BJ (cell line): Measurements from ENCODE around the gene OR56A3. TPM values are rescaled to one million over a fixed set of nuclear protein-coding genes. Genes with fewer than 3 reads are reported as not detected.
"Not testable (repeated sequence)": the region's sequence is repeated elsewhere in the genome, so short reads cannot be mapped to it uniquely, and the experiment has no call there.

Source experiments
- CTCF ChIA-PET: fragments of 350-600 bp; formaldehyde crosslinking; extraction: SDS; loops from one replicate; lab custom pipeline; 2021; ENCODE audit warnings: antibody characterized with exemption, inconsistent platforms; lab: Yijun Ruan, JAX
- POLR2A ChIA-PET: fragments of 300-600 bp; sonication (Branson Sonifier 250); formaldehyde crosslinking; extraction: SDS; loops from one replicate; lab custom pipeline; 2021; ENCODE audit warnings: antibody characterized with exemption; lab: Charles Lee
- DNase-seq: peaks from one replicate; pipeline ENCODE4 v3.0.0-alpha.2; 2011; ENCODE audit warnings: low read depth
- H3K27me3 ChIP-seq: 2 replicates; pipeline ENCODE4 v1.6.0; 2011; ENCODE audit warnings: low read length; ENCODE audit not compliant: control insufficient read depth, insufficient read depth
- H3K36me3 ChIP-seq: 2 replicates; pipeline ENCODE4 v1.5.1; 2011; ENCODE audit warnings: low read length; ENCODE audit not compliant: control insufficient read depth, insufficient read depth
- H3K4me3 ChIP-seq: 2 replicates; pipeline ENCODE4 v1.5.1; 2011; ENCODE audit warnings: low read depth, mild to moderate bottlenecking, control low read depth, low read length
- CTCF ChIP-seq: IDR thresholded peaks from 2 replicates; pipeline ENCODE4 v1.5.1; 2011; ENCODE audit warnings: low read depth, mild to moderate bottlenecking, control low read depth, inconsistent platforms, low read length, moderate library complexity; ENCODE audit not compliant: insufficient read depth
- polyA plus RNA-seq: library from polyadenylated mRNA; depleted of rRNA; stranded (reverse); fragments of >200 nt; gene quantifications from 2 replicates; pipeline ENCODE4 v1.2.3, GENCODE V29; 2011

Gene OR56A3
- polyA plus RNA-seq, 1 experiment, result not detected

- no peaks in the 10 kb centered on the region for H3K27me3 ChIP-seq
- TF ChIP-seq CTCF, result no peak
- no peak for DNase-seq
- H3K36me3 ChIP-seq, result no peaks in the 10 kb centered on the region
- no peak overlapping the region for H3K4me3 ChIP-seq
- ChIA-PET CTCF (no interaction called here), POLR2A (no interaction called here)
These were observed 3.5 kb upstream of the OR56A3 start for GRCh38 chr11:5938603-5938965.

- Histone ChIP-seq H3K4me3 (no peak overlapping the region), H3K27me3 (no peaks in the 10 kb centered on the region), H3K36me3 (no peaks in the 10 kb centered on the region)
- ChIA-PET POLR2A (no interaction called here), CTCF (no interaction called here)
- no peak for DNase-seq
- no peak for TF ChIP-seq CTCF
These were observed 1.3 kb upstream of the OR56A3 start for GRCh38 chr11:5940748-5941147.

GRCh38 chr11:5955586-5955985, 13.5 kb downstream of the OR56A3 start:
- H3K4me3 ChIP-seq, result no peak overlapping the region
- ChIA-PET CTCF (no interaction called here), POLR2A (no interaction called here)
- no peak for TF ChIP-seq CTCF
- no peaks in the 10 kb centered on the region for H3K36me3 ChIP-seq
- H3K27me3 ChIP-seq, result no peaks in the 10 kb centered on the region
- no peak for DNase-seq

DNA sequence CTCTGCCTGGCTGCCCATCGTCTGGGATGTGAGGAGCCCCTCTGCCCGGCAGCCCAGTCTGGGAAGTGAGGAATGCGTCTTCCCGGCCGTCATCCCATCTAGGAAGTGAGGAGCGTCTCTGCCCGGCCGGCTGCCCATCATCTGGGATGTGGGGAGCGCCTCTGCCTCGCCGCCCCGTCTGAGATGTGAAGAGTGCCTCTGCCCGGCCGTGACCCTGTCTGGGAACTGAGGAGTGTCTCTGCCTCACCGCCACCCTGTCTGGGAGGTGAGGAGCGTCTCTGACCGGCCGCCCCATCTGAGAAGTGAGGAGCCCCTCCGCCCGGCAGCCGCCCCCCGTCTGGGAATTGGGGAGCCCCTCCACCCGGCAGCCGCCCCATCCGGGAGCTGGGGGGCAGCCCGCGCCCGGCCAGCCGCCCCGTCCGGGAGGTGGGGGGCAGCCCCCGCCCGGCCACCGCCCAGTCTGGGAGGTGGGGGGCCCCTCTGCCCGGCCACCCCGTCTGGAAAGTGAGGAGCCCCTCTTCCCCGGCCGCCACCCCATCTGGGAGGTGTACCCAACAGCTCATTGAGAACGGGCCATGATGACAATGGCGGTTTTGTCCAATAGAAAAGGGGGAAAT, 18.8 kb downstream of the OR56A3 start:
- H3K4me3 ChIP-seq, H3K27me3 ChIP-seq, POLR2A ChIA-PET, H3K36me3 ChIP-seq, CTCF ChIA-PET, DNase-seq: not testable (repeated sequence)

DNA sequence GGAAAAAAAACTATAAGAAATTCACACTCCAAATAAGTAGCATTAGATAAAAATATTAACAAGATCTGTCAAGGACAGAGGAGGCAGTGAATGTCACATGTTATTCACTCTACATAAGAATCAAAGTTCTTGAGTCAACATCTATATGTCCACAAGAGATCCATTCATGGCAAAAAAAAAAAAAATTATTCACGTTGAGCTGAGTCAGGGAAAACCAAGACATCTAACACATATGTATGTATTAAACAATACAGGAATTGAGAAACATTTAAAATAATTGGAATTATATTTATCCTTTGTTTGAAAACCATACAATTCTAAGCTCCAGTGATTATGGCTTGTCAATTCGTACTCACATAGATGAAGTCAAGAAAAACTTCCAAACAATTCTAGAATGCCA, 24.9 kb downstream of the OR56A3 start:
- ChIA-PET POLR2A (no interaction called here), CTCF (interaction anchor here (0.7 kb wide), 1 partner anchor 1305 kb away, joined by 3 read pairs; no protein-coding TSS in a partner anchor)

More for the DNA sequence above, 24.9 kb downstream of the OR56A3 start:
- no peak for TF ChIP-seq CTCF
- DNase-seq, result no peak
- Histone ChIP-seq H3K4me3 (no peak overlapping the region), H3K27me3 (no peaks in the 10 kb centered on the region), H3K36me3 (no peaks in the 10 kb centered on the region)
